HL-60/S4 treated with retinoic acid at 250 ng/mL for 4 days and 3 days (cell line): ENCODE data around the gene AGAP2.

ENCODE experiments used
- in situ Hi-C: fragments of 300-500 bp; cut with MboI; formaldehyde crosslinking; loops from 2 replicates; pipeline ENCODE4 v1.7.0; 2022; ENCODE audit warnings: low sequenced_read_pairs

The AGAP2 gene

DNA sequence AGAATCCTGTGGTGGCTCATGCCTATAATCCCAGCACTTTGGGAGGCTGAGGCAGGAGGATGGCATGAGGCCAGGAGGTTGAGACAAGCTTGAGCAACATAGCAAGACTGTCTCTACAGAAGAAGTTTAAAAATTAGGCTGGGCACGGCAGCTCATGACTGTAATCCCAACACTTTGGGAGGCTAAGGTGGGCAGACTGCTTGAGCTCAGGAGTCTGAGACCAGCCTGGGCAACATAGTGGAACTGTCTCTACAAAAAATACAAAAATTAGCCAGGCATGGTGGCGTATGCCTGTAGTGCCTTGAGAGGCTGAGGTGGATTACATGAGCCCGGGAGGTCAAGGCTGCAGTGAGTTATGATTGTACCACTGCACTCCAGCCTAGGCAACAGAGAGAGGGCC lies 29.3 kb upstream of the AGAP2 start:
- in situ Hi-C loops: no loop called here

DNA sequence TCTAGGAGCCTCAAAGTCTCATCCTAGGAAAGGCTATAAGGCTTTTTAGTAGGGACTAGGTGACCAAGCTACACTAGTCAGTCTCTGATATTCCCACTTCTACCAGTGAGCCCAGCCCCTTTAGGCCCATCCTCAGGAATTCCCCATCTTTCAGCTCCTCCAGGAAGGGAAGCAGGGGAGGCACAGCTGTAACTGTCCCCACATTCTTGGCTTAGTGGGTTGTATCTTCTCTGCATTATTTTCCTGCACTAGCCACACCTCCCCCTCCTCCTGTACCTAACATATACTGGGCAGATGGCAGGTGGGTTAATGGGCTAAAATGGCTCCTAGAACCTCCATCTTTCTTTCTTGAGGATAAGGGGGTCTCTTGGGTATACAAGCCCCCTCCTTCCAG lies 28.8 kb upstream of the AGAP2 start:
- in situ Hi-C loops: no loop called here

DNA sequence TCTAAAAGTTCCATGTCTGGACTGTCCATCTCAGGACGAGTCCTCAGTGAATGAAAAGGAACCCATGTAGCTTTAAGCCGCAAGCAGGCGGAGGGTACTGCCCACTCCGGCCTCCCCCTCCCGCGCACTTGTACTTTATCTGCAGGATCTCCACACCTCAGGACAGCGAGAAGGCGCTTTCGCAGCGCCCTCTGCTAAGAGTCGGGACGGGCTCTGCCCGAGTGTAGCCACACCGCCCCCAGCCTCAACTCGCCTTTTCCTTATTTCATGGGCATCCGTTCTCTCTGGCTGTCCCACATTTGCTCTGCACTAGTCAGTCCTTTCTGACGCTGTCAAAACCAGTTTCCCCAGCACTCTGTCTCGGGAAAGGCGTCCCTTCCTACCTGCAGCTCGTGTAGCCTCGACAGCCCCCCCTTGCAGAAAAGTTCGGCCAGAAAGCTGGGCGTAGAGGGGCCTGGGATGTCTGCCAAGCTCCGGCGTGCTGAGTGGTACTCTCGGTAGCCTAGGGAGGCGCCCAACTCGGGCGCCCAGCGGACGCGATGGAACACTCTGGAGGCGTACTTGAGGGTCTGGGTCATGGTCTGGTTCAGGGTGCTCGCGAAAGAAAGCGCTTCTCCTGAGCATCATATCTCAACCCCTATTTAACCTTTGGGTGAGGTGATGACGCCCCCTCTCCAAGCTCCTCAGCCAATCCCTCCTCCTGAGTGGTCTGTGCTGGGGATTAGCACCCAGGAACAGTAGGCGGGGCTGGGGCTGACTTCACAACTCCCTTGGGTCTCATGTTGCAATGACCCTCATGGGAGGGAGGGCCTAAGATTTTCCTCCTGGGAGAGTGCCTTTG lies 28.1 kb upstream of the AGAP2 start, which contains the start of gene CYP27B1:
Gene CYP27B1, minus strand, starts transcription at position 615 of the 841 bp plus-strand sequence. Its CDS starts 37 bp downstream, at position 578.
- in situ Hi-C loops: no loop called here

DNA sequence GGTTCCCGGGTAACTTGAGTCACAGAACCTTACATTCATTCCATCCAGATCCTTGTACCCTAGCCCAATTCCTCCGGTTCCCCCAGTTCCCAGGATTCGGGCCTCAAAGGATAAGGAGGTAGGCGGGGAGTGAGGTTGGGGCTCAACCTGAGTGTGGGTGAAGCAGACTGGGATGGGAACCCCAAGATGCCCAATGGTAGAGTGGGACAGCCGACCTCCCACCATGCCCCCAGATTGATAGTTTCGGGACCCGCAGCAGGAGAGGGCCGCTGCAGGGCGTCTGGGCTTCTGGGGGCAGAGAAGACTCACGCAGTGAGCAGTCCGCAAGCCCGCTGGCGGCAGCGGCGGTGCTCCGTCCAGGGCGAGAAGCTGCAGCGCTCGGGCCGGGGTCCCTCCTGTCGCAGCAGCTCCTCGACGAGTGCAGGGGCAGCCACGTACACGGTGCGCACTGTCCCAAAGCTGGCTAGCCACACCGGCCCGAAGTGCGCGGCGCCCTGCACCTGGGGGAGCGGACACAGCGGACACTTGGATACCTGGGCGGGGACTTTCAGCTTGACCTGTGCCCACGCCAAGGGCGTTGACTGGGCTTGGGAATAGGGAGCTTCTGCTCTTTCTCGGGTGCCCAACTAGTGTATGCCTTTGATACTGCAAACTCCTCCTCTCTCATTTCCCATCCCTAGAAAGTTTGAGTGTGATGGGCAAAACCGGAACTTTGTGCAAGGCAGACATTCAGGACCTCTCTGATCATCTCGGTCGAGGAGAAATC lies 27.3 kb upstream of the AGAP2 start:
- in situ Hi-C loops: no loop called here

DNA sequence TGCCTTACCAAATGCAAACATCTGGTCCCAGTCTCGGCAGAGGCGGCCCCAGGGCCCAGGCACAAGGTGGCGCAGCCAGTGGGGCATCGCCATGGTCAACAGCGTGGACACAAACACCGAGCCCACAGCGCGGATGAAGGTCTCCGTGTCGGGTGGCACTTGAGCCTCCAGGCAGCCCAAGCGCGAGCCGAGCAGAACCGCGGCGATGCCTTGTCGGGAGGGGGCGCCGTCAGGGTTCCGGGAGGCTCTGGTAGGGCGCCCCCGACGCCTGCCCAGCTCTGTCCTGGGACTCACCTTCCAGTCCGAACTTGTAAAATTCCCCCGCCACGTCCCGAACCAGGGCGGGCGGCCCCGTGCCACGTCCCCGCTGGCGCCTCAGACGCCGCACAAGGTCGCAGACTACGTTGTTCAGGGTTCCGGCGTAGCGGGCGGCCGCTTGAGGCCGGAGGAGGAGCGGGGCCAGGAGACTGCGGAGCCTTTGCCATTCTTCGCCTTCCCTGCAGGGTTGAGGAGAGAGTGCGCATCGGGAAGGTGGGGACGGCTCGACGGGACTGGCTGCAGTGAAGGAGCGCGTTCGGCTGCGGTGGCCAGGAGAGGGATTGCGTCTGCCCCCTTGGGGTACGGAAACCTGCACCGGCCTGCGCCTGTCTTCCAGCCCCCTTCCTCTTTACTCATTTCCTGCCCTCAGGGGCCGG lies 26.6 kb upstream of the AGAP2 start:
- in situ Hi-C loops: no loop called here

DNA sequence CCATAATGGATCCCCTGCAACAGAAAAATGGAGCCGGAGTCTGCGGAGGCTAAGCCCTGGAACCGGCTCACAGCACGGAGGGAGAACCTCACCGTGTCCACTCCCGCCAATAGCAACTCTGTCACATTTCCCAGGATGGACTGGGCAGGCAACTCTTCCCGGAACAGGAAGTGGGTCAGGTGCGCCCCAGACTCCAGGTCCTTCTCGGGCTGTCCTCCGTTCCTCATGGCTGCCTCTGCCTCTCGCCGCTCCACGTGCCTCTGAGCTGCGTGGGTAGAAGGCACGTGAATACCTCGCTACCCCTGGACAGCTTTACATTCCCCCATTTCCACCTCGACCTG lies 26.1 kb upstream of the AGAP2 start:
- in situ Hi-C loops: no loop called here

DNA sequence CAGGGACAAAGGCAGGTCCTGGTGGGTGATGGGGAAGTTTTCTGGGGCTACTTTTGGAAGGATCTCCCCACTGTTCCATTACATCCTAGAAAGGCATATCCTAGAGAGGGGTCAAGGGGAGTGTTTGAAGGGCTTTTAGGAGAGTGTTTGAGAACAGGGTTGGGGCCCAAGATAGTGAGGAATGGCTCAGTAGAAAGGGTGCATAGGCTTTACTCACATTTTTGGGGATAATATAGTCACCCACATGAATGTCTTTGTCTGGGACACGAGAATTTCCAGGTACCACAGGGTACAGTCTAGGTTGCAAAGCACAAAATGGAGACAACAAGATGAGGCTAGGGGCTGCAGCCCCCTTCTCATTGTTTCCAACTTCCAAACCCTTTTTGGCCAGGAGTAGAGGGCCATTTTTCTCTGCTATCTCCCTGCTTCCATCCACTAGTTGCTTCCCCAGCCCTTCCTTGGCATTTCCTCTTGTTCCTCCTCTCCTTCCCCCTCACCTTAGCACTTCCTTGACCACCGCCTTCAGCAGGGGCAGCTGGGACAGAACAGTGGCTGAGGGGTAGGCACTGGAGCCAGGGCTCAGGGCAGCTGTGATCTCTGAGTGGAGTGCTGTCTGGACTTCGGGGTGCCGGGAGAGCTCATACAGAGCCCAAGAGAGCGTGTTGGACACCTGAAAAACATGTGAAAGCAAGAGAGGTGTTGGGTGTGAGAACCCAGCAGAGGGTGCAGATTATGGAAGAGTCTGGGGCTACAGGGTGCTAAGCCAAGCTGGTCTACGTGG lies 25.5 kb upstream of the AGAP2 start:
- in situ Hi-C loops: no loop called here

DNA sequence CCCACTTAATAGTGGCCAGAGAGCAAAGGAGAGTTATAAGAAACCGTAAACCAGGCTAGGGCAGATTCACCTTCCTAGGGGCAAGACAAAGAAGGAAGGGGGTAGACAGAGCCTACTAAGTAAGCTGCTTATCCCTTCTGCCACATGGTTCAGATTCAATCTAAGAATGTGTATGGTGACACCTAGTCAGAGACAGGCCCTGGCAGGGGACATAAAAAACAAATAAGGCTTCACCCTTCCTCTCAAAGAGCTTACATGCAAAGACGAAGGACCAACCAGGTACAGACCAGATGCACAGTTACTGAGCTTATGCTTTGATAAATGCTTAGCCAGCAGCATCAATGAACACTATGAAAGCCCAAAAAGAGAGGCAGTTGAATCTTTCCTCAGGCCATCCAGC lies 23.9 kb upstream of the AGAP2 start:
- in situ Hi-C loops: no loop called here

DNA sequence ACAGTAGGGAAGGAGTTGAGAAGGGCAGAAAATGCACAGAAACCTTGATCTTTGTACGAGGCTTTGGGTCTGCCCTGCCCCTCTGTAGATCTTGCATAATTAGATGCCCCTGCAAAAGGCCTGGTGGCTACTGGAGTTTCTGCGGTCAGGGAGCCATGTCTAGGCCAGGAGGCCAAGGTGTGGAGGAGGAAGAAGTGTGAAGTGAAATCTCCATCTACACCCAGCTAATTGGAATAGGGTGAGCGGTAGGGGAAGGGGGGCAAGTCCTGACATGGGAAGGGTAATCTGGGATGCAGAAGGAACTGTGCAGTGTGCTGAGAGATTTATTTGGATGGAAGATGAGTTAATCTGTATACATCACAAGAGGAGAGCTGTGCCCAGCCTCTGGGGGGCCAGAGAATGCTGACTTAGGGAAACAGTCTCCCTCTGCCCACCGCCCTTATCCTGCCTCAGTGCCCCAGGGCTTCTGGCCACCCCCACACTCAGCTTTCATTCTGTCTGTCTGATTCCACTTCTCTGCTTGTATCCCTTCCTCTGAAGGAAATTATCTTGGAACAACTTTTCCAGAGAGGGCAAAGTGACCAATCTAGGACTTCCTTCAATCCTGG lies 23.0 kb upstream of the AGAP2 start:
- in situ Hi-C loops: no loop called here

DNA sequence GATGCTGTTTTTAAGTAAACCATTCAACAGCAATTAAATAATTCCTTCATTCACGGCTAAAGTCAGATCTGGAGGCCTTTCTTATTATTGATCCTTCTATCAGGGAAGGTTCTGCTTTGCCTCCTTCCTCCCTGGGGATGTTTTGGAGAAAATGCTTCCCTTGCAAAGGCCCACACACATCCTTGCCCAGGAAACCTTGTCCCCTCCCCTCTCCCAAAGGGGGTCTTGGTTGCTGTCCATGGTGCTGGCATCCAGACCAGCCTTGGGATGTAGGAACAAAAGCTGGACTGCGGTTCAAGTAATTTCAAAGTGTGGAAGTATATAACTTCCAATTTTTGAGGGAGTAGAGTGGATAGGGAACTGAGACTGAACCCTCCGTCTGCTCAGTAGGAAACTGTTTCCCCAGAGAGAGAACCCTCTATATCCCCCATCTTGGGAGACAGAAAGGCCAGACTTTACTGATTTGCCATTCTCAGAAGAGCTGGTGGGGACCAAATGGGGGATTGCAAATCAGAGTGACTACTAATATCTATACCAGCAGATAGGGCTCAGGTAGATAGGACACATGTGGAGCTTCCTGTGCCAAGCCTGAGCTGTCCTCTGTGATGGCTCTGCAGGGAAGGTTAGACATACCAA lies 21.9 kb upstream of the AGAP2 start:
- in situ Hi-C loops: no loop called here

DNA sequence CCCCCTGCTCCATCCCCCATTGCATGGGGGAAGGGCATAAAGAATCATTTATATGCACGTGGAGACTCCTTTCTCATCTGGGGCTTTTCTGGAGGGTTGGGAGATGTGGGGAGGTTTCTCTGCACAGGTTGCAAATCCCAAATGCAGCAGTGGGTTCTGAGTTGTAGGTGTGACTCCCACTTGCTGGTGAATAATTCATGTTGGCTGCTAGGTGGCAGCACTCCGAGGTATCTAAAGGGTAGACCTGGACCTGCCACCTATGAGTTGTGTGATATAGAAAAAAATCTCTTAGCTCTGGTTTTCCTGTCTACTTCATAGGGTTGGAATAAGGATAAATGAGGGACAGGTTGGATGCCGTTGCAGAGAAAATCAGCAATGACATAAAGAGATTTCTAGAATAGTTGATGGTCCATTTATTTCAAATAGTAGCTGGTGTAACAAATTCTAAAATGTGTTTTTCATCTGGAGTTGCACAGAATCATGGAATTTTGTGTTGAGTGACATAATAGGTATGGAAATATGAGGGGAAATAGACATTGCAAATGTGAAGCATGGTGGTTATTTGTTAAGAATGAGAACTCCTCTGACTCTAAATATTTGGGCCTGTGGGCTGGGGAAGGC lies 20.9 kb upstream of the AGAP2 start:
- in situ Hi-C loops: no loop called here

DNA sequence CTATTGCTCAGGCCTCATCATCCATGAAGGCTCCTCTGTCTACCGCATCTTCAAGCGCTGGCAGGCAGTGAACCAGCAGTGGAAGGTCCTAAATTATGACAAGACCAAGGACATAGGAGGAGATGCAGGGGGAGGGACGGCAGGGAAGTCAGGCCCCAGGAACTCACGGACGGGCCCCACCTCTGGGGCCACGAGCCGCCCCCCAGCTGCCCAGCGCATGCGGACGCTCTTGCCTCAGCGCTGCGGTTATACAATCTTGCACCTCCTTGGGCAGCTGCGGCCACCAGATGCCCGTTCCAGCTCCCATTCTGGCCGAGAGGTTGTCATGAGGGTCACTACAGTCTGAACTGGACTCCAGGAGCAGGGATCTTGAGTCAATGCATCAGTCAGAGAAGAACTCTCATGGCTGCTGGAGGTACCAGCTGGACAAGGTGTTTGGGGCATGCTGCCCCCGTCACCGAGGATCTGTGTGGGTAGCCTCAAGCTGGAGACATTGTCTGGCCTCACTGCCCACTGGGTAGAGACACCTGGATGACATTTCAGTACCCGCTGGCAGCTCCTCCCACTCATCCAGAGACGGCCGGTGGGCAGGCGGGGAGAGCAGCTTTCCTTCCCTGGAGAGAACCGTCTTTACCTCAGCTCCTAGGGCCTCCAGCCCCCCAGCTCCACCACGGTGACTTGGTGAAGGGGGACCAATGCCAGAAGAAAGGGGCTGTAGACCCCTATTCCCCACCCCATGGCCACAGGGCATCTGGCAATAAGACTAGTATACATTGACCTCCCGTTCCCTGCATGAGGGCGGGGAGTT lies 20.2 kb upstream of the AGAP2 start:
- in situ Hi-C loops: no loop called here

DNA sequence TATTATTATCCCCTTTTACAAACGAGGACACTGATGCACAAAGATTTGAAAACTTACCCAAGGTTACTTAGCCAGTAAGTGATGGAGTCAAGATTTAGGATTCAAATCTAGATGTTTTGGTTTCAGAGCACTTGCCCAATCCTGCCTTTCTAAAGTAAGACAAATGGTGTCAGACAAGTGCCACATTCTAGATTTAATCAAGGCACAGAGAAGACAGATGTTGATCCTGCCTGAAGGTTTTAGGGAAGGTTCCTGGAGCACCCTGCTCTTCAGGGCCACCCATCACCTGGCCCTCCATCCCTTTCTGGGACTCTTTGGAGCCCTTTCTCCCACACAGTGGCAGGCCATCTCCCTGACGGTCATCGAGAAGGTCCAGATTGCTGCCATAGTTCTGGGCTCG lies 19.2 kb upstream of the AGAP2 start:
- in situ Hi-C loops: no loop called here

DNA sequence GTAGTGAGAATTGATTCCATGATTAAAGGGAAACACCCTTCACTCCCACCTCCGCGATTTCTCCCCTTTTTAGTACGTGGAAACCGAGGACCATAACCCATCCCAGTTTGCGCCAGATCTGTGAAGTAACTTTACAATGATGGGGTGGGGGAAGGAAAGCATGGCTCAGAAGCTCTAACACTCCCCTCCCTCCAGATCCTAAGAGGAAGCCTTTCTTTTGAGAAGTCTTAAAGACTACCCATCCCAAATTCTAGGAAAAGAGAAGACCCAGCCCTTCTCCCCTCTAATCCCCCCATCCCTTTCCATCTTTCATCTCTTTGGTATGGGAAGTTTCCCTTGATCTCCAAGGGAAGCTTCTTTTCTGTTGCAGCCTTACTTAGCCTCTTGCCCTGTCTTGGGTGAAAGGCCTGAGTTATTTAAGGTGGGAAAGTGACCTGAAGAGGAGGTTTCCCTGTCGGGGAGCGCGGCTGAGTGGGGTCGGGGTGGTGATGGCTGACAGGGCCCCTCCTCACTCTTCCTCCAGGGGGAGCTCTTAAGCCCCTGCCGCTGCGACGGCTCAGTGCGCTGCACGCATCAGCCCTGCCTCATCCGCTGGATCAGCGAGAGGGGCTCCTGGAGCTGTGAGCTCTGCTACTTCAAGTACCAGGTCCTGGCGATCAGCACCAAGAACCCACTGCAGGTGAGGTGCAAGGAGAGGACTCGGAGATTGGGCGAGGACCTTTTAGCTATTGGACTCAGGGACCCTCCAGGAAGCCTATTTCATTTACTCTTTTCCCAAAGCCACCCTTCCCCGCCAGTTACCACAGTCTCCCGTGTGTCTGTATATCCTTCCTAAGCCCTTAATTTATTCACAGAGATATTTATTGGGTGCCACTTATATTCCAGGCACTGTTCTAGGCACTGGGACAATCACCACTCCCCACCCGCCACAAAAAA lies 18.1 kb upstream of the AGAP2 start:
- in situ Hi-C loops: no loop called here

DNA sequence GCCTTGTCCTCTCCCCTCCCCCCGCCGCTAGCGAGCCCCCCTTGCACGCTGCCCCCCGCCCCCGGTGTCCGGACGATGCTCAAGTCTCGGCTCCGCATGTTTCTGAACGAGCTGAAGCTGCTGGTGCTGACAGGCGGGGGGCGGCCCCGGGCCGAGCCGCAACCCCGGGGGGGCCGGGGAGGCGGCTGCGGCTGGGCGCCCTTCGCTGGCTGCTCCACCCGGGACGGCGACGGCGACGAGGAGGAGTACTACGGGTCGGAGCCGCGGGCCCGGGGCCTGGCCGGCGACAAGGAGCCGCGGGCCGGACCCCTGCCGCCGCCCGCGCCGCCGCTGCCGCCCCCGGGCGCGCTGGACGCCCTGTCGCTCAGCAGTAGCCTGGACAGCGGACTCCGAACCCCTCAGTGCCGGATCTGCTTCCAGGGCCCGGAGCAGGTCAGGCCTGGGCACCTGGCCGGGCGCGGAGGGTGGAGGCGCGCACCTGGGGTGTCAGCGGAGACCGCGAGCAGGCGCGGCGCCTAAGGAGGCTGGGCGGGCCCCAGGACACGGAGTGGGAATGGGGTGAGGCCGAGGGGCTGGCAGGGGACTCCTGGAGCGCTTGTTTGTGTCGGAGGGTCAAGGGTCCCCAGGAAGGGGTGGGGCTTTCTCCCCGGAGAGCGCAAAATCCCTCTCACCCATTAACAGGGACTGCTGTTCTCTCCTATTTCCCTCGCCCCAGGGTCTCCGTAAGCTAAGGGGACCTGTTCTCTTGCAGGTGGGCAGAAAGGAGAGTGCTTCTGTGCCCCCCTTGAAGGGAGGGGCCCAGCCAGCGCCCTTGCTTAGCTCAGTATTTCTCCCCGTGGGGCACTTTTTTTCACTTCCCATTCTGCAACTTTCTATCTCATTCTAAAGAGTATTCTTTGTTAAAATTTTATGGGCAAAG lies 17.2 kb upstream of the AGAP2 start:
- in situ Hi-C loops: no loop called here

DNA sequence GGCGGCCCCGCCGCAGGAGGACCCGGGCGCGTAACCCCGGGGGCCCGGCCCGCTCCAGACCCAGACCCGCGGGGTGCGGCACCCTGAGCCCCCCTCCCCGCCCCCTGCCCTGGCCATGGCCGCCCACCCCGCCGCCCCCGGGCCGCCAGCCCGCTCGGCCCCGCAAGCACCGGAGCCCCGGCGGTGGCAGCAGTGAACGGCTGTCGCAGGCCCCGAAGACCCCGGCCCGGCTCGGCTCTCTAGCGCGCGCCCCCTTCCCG lies 16.6 kb upstream of the AGAP2 start:
- in situ Hi-C loops: no loop called here
